SK-N-SH (cell line): Measurements from ENCODE around the gene ADAMTSL5. TPM values are rescaled to one million over a fixed set of nuclear protein-coding genes. Genes with fewer than 3 reads are reported as not detected.

ENCODE experiments used
- CTCF ChIA-PET: fragments of 300-600, 350-600 bp; formaldehyde crosslinking; extraction: SDS; loops from one replicate; lab custom pipeline; 2021; lab: Yijun Ruan, JAX
- POLR2A ChIA-PET: fragments of 350-600 bp; sonication (Branson Sonifier 250); formaldehyde crosslinking; extraction: SDS; loops from one replicate; lab custom pipeline; 2020; ENCODE audit warnings: antibody characterized with exemption, inconsistent platforms; lab: Yijun Ruan, JAX
- DNase-seq: peaks from one replicate; pipeline ENCODE4 v3.0.0; 2012
- H2AFZ ChIP-seq: fragments of 200-600 bp; sonication (generic); 2 replicates; pipeline ENCODE4 v1.8.1; 2016; ENCODE audit warnings: antibody characterized with exemption, mild to moderate bottlenecking, low read depth
- H3F3A ChIP-seq: fragments of 200-600 bp; sonication (generic); replicated peaks from 2 replicates; pipeline ENCODE3; 2016; ENCODE audit warnings: antibody characterized with exemption, mild to moderate bottlenecking; ENCODE audit not compliant: insufficient read depth
- H3K27ac ChIP-seq, 2 experiments: fragments of 200-500 bp in 1 of 2; fragments of 200-600 bp in 1 of 2; sonication (Bioruptor generic) in 1 of 2; sonication (generic), shearing (Covaris generic) in 1 of 2; 2 replicates each; pipeline versions ENCODE4 v1.5.1 to v1.6.1; 2014 to 2016; ENCODE audit warnings: low read depth in 2 of 2, inconsistent platforms in 1 of 2, low read length in 1 of 2, mild to moderate bottlenecking in 1 of 2, mixed read lengths in 1 of 2
- H3K27me3 ChIP-seq: fragments of 200-600 bp; sonication (generic), shearing (Covaris generic); 2 replicates; pipeline ENCODE4 v1.6.1; 2016; ENCODE audit warnings: mixed run types; ENCODE audit not compliant: insufficient read depth
- H3K36me3 ChIP-seq, 2 experiments: fragments of 200-500 bp in 1 of 2; fragments of 200-600 bp in 1 of 2; sonication (Bioruptor generic) in 1 of 2; sonication (generic) in 1 of 2; replicated peaks in 1 of 2; 2 replicates each; pipeline versions ENCODE3 to v1.5.1; 2014 to 2016; ENCODE audit warnings: low read length in 1 of 2, mild to moderate bottlenecking in 1 of 2; ENCODE audit not compliant: insufficient read depth in 2 of 2, control insufficient read depth in 1 of 2
- H3K4me1 ChIP-seq, 2 experiments: fragments of 200-500 bp in 1 of 2; fragments of 200-600 bp in 1 of 2; sonication (Bioruptor generic) in 1 of 2; sonication (generic), shearing (Covaris generic) in 1 of 2; 2 replicates each; pipeline versions ENCODE4 v1.5.1 to v1.6.1; 2014 to 2016; ENCODE audit warnings: low read depth in 1 of 2, low read length in 1 of 2, mixed run types in 1 of 2; ENCODE audit not compliant: insufficient read depth in 2 of 2, control insufficient read depth in 1 of 2
- H3K4me2 ChIP-seq: fragments of 200-600 bp; sonication (generic), shearing (Covaris generic); 2 replicates; pipeline ENCODE4 v1.6.1; 2017; ENCODE audit warnings: mixed run types
- H3K4me3 ChIP-seq, 2 experiments: fragments of 200-500 bp in 1 of 2; fragments of 200-600 bp in 1 of 2; sonication (Bioruptor generic) in 1 of 2; sonication (generic), shearing (Covaris generic) in 1 of 2; 2 replicates each; pipeline versions ENCODE4 v1.5.1 to v1.8.1; 2014 to 2016; ENCODE audit warnings: low read depth in 2 of 2, inconsistent platforms in 1 of 2, low read length in 1 of 2, mild to moderate bottlenecking in 1 of 2, mixed read lengths in 1 of 2, moderate library complexity in 1 of 2
- H3K79me2 ChIP-seq: fragments of 200-600 bp; sonication (generic); 2 replicates; pipeline ENCODE4 v1.8.1; 2017; ENCODE audit warnings: mild to moderate bottlenecking; ENCODE audit not compliant: insufficient read depth
- H3K9ac ChIP-seq: fragments of 200-600 bp; sonication (generic); 2 replicates; pipeline ENCODE4 v1.6.1; 2017; ENCODE audit warnings: mixed run types
- H3K9me2 ChIP-seq: fragments of 200-600 bp; sonication (generic); 2 replicates; pipeline ENCODE4 v1.6.1; 2017; ENCODE audit warnings: mixed run types
- H3K9me3 ChIP-seq: fragments of 200-600 bp; sonication (generic); 2 replicates; pipeline ENCODE4 v1.6.1; 2017; ENCODE audit warnings: mixed run types, mild to moderate bottlenecking, moderate library complexity
- H4K20me1 ChIP-seq: fragments of 200-600 bp; sonication (generic); 2 replicates; pipeline ENCODE4 v1.6.1; 2017; ENCODE audit warnings: mild to moderate bottlenecking, mixed run types; ENCODE audit not compliant: insufficient read depth
- CHD2 ChIP-seq: fragments of 150-350 bp; IDR thresholded peaks from 2 replicates; pipeline ENCODE4 v1.6.1; 2018; ENCODE audit warnings: low read length; ENCODE audit not compliant: partially characterized antibody
- CTCF ChIP-seq: fragments of 200-600 bp; sonication (generic); IDR thresholded peaks from 2 replicates; pipeline ENCODE4 v1.6.1; 2017; ENCODE audit warnings: antibody characterized with exemption, mild to moderate bottlenecking, moderate library complexity
- EP300 ChIP-seq, 2 experiments: IDR thresholded peaks; 2 replicates each; pipeline versions ENCODE4 v1.4.0 to v1.6.1; 2012; ENCODE audit warnings: borderline replicate concordance in 1 of 2, low read depth in 1 of 2, low read length in 1 of 2
- FOSL2 ChIP-seq: IDR thresholded peaks from 2 replicates; pipeline ENCODE4 v1.4.0; 2012; ENCODE audit warnings: low read depth, mild to moderate bottlenecking, moderate library complexity, borderline replicate concordance
- FOXJ3 ChIP-seq: sonication (generic); formaldehyde crosslinking; IDR thresholded peaks from 2 replicates; pipeline ENCODE4 v1.5.1; 2020; ENCODE audit warnings: mild to moderate bottlenecking, missing genetic modification reagents
- FOXM1 ChIP-seq: IDR thresholded peaks from 2 replicates; pipeline ENCODE4 v1.4.0; 2012; ENCODE audit warnings: low read depth, mild to moderate bottlenecking
- IRF3 ChIP-seq: fragments of 150-350 bp; IDR thresholded peaks from 2 replicates; pipeline ENCODE4 v1.6.1; 2016; ENCODE audit warnings: mild to moderate bottlenecking, low read depth, low read length
- NFIC ChIP-seq: IDR thresholded peaks from 2 replicates; pipeline ENCODE4 v1.4.0; 2012; ENCODE audit warnings: borderline replicate concordance
- RAD21 ChIP-seq: IDR thresholded peaks from 2 replicates; pipeline ENCODE4 v1.6.1; 2012; ENCODE audit warnings: mild to moderate bottlenecking, low read length
- REST ChIP-seq: IDR thresholded peaks from 2 replicates; pipeline ENCODE4 v1.6.1; 2012; ENCODE audit warnings: mild to moderate bottlenecking, low read depth, low read length, moderate library complexity
- TAF1 ChIP-seq: IDR thresholded peaks from 2 replicates; pipeline ENCODE4 v1.6.1; 2012; ENCODE audit warnings: low read depth, mild to moderate bottlenecking, low read length, moderate library complexity, borderline replicate concordance
- WGBS: methylation state at CpG from one replicate; pipeline ENCODE4 v1.1.6; 2017; ENCODE audit warnings: low lambda C conversion rate; 5-methylcytosine and 5-hydroxymethylcytosine counted together
- polyA plus RNA-seq, 3 experiments: library from polyadenylated mRNA; depleted of rRNA; stranded (reverse); fragments of >200 nt; gene quantifications; 2 replicates each; pipeline ENCODE4 v1.2.3, GENCODE V29; 2012
- TF ChIP-seq, protein P1 (sequence below): fragments of 150-350 bp; IDR thresholded peaks from 2 replicates; pipeline ENCODE4 v1.6.1; 2017; ENCODE audit warnings: antibody characterized with exemption, low read length, low read depth, borderline replicate concordance
- TF ChIP-seq, protein P2 (sequence below): IDR thresholded peaks from 2 replicates; pipeline ENCODE4; 2012

ADAMTSL5 gene
- polyA plus RNA-seq, 1 of the 3 experiments (the other 2 are of a cell fraction): 5.7 TPM

GRCh38 chr19:1475751-1476437 is 36.9 kb downstream of the ADAMTSL5 start (continued):
- TF ChIP-seq, protein P1, sequence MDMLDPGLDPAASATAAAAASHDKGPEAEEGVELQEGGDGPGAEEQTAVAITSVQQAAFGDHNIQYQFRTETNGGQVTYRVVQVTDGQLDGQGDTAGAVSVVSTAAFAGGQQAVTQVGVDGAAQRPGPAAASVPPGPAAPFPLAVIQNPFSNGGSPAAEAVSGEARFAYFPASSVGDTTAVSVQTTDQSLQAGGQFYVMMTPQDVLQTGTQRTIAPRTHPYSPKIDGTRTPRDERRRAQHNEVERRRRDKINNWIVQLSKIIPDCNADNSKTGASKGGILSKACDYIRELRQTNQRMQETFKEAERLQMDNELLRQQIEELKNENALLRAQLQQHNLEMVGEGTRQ: no peak

- H3K27me3 ChIP-seq: no peaks in the 10 kb centered on the region
- no peak overlapping the region for H3K4me2 ChIP-seq
- H3K9me3 ChIP-seq: no peaks in the 10 kb centered on the region
- H4K20me1 ChIP-seq: peaks cover 36% of the 10 kb centered on the region
- H3F3A ChIP-seq: no peaks in the 10 kb centered on the region
- peaks cover 3 to 16% of the 10 kb centered on the region in 2 experiments; a peak in 1 of 4 replicates for H3K4me1 ChIP-seq
- CTCF ChIA-PET: no interaction called here
- 94% methylated on average over 10 of the region's 26 CpGs for WGBS
- H3K79me2 ChIP-seq: peaks cover 52% of the 10 kb centered on the region
- H3K36me3 ChIP-seq: peaks cover 7 to 17% of the 10 kb centered on the region in 2 experiments
- H2AFZ ChIP-seq: no peak overlapping the region
- no peak overlapping the region for H3K9ac ChIP-seq
- POLR2A ChIA-PET: interaction anchor here (2.0 kb wide), 1 partner anchor 19 kb away, joined by 10 read pairs; no protein-coding TSS in a partner anchor
- H3K27ac ChIP-seq: no peak overlapping the region
- no peak overlapping the region for H3K4me3 ChIP-seq
- peak; percentile 25 for DNase-seq
- TF ChIP-seq, protein P2, sequence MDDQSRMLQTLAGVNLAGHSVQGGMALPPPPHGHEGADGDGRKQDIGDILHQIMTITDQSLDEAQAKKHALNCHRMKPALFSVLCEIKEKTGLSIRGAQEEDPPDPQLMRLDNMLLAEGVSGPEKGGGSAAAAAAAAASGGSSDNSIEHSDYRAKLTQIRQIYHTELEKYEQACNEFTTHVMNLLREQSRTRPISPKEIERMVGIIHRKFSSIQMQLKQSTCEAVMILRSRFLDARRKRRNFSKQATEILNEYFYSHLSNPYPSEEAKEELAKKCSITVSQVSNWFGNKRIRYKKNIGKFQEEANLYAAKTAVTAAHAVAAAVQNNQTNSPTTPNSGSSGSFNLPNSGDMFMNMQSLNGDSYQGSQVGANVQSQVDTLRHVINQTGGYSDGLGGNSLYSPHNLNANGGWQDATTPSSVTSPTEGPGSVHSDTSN: no peak
- no peak for TF ChIP-seq IRF3
- no peak for TF ChIP-seq RAD21
- TF ChIP-seq FOXM1: no peak
- TF ChIP-seq EP300 (IDR thresholded peaks at IDR 0.05; ENCODE audit: borderline replicate concordance in 1 of 2, low read depth in 1 of 2, low read length in 1 of 2): no peak
- TF ChIP-seq FOSL2: no peak
- TF ChIP-seq, protein P1: no peak
- TF ChIP-seq FOXJ3 (CRISPR knock-in tag): no peak
- no peak for TF ChIP-seq CTCF
- TF ChIP-seq REST: no peak
- TF ChIP-seq CHD2: no peak
- no peak for TF ChIP-seq NFIC
- TF ChIP-seq TAF1: no peak
- no peaks in the 10 kb centered on the region for H3K9me2 ChIP-seq
Measured at GRCh38 chr19:1474765-1475351, 38.0 kb downstream of the ADAMTSL5 start.
